T follicular helper cell (primary cell): ENCODE data around the gene GMPPA.

ENCODE experiments used
- DNase-seq: peaks from one replicate; pipeline ENCODE4 v3.0.0-alpha.2; 2020; ENCODE audit warnings: low read depth

GMPPA gene

GRCh38 chr2:219486380-219486959 lies 12.2 kb upstream of the GMPPA start:
- DNase-seq, result no peak

- no peak for DNase-seq
Observed at GRCh38 chr2:219488149-219488843, 10.4 kb upstream of the GMPPA start.

DNA sequence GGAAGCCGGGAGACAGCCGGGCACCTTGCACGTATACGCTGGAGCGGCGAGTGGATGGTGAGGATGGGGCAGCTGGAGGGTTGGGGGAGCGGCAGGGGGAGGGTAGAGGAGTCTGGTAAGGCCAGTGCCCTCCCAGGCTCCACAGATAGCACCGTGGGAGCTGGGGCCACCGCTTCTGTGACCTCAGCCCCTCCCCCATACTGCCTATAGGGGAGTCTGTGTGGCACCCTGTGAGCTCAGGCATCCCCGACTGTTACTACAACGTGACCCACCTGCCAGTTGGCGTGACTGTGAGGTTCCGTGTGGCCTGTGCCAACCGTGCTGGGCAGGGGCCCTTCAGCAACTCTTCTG lies 9.9 kb upstream of the GMPPA start:
- no peak for DNase-seq

- DNase-seq, result no peak
Observed at GRCh38 chr2:219489315-219489714, 9.4 kb upstream of the GMPPA start.

- no peak for DNase-seq
Observed at GRCh38 chr2:219490186-219490585, 8.5 kb upstream of the GMPPA start.

DNA sequence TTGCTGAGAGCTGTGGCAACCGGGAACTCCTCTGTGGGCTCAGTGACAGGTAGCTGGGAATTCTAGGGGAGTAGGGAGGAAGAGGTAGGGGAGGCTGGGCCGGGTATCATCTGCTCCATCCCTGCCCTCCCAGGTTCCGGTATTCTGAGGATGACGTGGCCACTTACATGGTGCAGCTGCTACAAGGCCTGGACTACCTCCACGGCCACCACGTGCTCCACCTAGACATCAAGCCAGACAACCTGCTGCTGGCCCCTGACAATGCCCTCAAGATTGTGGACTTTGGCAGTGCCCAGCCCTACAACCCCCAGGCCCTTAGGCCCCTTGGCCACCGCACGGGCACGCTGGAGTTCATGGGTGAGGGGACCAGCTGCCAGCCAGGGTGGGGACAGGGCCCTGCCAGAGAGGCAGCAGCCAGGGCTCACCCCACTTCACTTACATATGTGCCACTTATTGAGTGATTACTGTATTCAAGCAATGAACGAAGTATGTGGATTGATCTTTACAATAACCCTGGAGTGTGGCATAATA lies 8.0 kb upstream of the GMPPA start:
- DNase-seq, result no peak

GRCh38 chr2:219491278-219491963 lies 7.3 kb upstream of the GMPPA start:
- DNase-seq, result no peak

GRCh38 chr2:219492575-219492974 lies 6.1 kb upstream of the GMPPA start:
- DNase-seq, result no peak

GRCh38 chr2:219493086-219493485 lies 5.6 kb upstream of the GMPPA start:
- no peak for DNase-seq

DNA sequence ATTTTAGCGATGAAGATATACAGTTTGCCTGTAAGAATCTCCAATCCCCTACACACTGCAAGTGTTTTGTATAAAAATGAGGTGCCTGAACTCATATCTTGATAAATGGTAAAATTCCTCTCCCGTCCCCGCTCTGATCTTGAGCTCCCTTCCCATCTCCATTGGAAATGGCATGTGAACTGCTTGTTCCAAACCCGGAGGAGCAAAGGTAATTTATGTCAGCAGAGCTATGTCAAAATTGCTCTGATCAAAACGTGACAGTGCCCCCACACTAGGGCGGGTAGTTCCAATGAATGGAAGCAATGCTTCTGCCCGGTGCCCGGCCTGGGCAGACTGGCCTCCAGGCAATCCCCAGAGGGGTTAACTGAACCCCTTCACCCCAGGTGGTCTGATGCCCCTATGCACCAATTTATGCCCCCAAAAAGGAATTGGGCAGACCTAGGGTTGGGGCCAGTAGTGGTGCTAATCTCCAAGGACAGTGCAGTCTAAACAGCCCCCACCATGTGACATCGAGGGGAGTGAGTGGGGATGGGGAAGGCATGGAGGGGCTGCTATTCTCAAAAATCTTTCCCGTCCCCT lies 3.6 kb upstream of the GMPPA start:
- DNase-seq, result no peak

DNA sequence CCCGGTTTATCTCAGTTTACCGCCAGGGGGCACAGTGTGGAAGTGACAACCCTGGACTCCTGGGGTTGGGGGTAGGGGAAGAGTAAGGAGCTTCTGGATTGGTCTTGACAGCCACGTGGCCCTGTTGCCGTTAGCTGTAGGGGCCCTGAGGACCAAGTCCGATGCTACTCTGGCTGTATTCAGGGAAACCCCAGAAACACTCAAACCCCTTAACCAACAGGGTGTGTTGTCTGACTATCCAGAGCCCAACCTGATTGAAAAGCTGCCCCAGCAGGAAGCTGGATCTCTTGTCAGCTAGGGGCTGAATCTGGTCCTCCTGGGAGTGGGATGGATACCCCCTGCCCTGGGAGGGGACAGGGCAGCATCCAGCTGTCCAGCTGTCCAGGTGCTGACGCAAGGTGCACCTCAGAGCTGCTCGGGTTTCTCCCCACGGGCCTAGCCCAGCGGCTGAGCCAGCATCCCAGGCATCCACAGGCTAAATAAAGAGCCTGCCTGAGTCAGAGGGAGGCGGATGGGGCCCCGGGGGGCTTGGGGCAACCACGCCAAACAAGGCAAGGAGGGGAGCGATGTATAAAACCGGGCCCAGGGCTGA lies 3.1 kb upstream of the GMPPA start:
- peak; percentile 26 for DNase-seq

- no peak for DNase-seq
Observed at GRCh38 chr2:219496247-219496824, 2.4 kb upstream of the GMPPA start.

DNA sequence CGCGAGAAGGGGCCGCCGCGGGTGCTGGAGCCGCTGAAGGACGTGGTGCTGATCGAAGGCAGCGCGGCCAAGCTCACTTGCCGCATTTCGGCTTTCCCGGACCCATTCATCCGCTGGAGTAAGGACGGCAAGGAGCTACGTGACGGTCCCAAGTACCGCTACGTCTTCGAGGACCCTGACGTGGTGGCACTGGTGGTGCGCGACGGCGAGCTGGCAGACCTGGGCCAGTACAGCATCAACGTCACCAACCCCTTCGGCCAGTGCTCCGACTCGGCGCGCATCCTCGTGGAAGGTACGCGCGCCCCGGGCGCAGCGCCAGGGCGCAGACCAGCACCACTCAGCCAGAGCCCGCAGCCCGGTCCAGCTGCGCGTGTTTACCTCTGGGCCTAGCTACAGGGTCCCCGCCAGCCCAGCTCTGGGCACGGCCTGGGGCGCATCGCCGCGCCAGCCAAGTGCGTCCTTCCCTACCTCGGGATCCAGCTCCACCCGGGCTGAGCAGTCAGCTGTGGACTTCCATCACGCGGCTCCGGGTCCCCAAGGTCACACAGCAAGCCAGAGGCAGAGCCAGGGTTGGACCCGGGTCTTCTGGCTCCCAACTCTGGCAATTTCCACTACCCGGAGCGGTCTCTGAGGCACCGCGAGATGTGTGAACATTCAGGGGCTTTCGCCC lies 1.7 kb upstream of the GMPPA start:
- no peak for DNase-seq

DNA sequence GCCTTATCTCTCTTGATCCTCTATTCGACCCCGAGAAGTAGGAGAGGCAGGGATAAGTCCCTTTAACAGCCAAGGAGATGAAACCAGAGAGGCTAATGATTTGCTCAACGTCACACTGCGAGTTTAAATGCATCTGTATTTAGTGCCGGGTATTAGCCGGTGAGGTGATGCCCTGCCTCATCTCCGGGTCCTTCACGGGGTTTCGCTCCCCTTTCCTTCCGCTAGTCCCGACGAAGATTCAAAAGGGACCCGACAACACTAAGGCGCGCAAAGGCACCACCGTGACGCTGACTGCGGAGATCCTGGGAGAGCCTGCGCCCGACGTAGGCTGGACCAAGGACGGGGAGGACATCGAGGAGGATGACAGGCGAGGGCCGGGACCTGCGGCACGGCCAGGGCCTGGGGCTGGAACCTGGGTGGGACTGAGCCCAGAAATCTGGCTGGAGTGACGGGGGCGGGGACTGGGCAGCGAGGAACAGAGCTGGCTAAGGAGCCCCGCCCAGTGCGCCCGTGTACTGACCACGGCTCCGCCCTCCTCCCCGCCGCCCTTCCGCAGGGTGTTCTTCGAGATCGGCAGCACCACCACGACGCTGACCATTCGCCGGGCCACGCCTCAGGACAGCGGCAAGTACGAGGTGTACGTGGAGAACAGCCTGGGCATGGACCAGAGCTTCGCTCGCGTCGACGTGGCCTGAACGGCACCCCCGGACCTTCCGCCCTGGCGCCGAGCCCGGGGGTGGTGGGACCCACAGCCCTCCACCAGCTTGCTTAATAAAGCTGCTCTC lies 1.0 kb upstream of the GMPPA start:
- no peak for DNase-seq

DNA sequence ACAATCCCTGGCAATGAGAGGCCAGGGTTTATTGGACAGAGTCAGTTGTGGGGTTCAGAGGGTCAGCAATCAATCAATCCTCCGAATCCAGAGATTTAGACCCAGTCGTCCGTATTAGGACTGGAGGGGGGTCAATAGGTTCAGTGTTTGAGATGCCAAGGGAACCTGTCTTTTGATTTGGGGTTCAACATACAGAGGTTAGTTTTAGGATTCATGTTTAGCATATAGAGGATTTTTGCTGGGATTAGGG lies 292 bp downstream of the GMPPA start:
- no peak for DNase-seq

GRCh38 chr2:219499555-219499954 lies 864 bp downstream of the GMPPA start:
- DNase-seq, result no peak

DNA sequence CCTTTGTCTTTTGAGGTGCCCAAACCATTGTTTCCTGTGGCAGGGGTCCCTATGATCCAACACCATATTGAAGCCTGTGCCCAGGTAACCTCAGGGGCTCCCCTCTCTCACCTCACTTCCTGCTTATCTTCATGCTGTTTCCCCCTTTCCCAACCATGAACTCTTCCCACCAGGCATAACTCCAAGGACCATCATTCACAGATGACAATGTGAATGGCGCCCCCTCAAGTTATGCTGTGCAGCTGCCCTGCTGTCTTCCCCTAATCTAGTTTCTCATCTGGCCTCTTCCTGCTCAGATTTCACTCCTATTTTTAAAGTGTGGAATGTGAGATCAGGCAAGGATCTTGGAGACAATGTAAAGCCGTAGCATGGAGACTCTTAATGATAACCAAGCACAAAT lies 1.4 kb downstream of the GMPPA start:
- DNase-seq, result no peak

DNA sequence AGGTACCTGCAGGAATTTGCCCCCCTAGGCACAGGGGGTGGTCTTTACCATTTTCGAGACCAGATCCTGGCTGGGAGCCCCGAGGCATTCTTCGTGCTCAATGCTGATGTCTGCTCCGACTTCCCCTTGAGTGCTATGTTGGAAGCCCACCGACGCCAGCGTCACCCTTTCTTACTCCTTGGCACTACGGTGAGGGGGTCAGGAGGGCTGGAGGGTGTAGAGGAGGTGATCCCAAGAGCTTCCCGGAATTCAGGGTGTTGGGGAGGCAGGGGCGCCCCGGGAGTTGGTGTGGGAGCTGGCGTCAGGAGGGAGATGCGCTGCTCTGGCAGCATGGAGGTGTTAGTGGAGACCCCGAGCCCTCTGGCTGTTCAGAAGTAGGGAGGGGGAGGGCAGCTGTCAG lies 3.2 kb downstream of the GMPPA start:
- DNase-seq, result no peak

GRCh38 chr2:219502618-219503017 lies 3.9 kb downstream of the GMPPA start:
- DNase-seq, result no peak

- no peak for DNase-seq
Observed at GRCh38 chr2:219505585-219505984, 6.9 kb downstream of the GMPPA start.

- DNase-seq, result no peak
Observed at GRCh38 chr2:219506153-219506801, 7.6 kb downstream of the GMPPA start.
